Peyer's patch (tissue), 4 donors: ENCODE data around the gene SLC5A11.

Experiments used
- POLR2A ChIP-seq, 2 donors: fragments of 450-650 bp; IDR thresholded peaks; one replicate each; pipeline ENCODE4 v1.5.1; 2017; ENCODE audit warnings: antibody characterized with exemption in 2 of 2, mild to moderate bottlenecking in 2 of 2, moderate library complexity in 2 of 2
- TF ChIP-seq, protein P1 (sequence below), 6 experiments: fragments of 450-650 bp in 4 of 6; fragments of 200-600 bp in 2 of 6; sonication (generic) in 1 of 6; IDR thresholded peaks; one replicate each; pipeline ENCODE4 v1.5.1; 2017 to 2019; ENCODE audit warnings: antibody characterized with exemption in 6 of 6, mild to moderate bottlenecking in 3 of 6, moderate library complexity in 1 of 6

DNA sequence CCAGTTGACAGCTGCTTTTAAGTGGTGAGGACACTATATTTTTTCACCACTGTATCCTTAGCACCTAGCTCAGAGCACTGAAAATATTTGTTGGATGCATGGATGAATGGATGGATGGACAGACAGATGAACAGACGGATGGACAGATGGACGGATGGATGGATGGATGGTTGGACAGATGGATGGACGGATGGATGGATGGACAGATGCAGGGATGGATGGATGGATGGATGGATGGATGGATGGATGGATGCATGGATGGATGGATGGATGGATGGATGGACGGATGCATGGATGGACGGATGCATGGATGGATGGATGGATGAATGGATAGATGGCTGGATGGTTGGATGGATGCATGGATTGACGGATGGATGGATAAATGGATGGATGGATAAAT is 12.4 kb upstream of the SLC5A11 start:
- TF ChIP-seq, protein P1, sequence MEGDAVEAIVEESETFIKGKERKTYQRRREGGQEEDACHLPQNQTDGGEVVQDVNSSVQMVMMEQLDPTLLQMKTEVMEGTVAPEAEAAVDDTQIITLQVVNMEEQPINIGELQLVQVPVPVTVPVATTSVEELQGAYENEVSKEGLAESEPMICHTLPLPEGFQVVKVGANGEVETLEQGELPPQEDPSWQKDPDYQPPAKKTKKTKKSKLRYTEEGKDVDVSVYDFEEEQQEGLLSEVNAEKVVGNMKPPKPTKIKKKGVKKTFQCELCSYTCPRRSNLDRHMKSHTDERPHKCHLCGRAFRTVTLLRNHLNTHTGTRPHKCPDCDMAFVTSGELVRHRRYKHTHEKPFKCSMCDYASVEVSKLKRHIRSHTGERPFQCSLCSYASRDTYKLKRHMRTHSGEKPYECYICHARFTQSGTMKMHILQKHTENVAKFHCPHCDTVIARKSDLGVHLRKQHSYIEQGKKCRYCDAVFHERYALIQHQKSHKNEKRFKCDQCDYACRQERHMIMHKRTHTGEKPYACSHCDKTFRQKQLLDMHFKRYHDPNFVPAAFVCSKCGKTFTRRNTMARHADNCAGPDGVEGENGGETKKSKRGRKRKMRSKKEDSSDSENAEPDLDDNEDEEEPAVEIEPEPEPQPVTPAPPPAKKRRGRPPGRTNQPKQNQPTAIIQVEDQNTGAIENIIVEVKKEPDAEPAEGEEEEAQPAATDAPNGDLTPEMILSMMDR (IDR thresholded peaks at IDR 0.05): no peak
- TF ChIP-seq POLR2A (IDR thresholded peaks at IDR 0.05): no peak
